Trophoblast cell (in vitro differentiated cells and primary cell): Measurements from ENCODE around the gene BTBD10.

ENCODE experiments used
- DNase-seq, 2 donors: peaks; one replicate each; pipeline ENCODE4 v3.0.0-alpha.2; 2016
- H2AFZ ChIP-seq: 2 replicates; pipeline ENCODE4 v1.6.1; 2013; ENCODE audit warnings: low read length, moderate library complexity, mild to moderate bottlenecking; ENCODE audit not compliant: insufficient read depth, poor library complexity
- H2AK5ac ChIP-seq: 2 replicates; pipeline ENCODE4 v1.6.1; 2013; ENCODE audit warnings: mild to moderate bottlenecking, low read length
- H2BK120ac ChIP-seq: 2 replicates; pipeline ENCODE4 v1.6.1; 2013; ENCODE audit warnings: low read length, mild to moderate bottlenecking, moderate library complexity; ENCODE audit not compliant: insufficient read depth, poor library complexity
- H2BK12ac ChIP-seq: 2 replicates; pipeline ENCODE4 v1.6.1; 2013; ENCODE audit warnings: mild to moderate bottlenecking, low read length, moderate library complexity
- H2BK5ac ChIP-seq: 2 replicates; pipeline ENCODE4 v1.6.1; 2013; ENCODE audit warnings: low read length, low read depth, moderate library complexity, mild to moderate bottlenecking; ENCODE audit not compliant: poor library complexity
- H3K14ac ChIP-seq: 2 replicates; pipeline ENCODE4 v1.6.1; 2013; ENCODE audit warnings: mild to moderate bottlenecking, low read length
- H3K18ac ChIP-seq: 2 replicates; pipeline ENCODE4 v1.6.1; 2013; ENCODE audit warnings: mild to moderate bottlenecking, low read length
- H3K23ac ChIP-seq: 2 replicates; pipeline ENCODE4 v1.6.1; 2013; ENCODE audit warnings: low read length
- H3K27ac ChIP-seq: 2 replicates; pipeline ENCODE4 v1.5.1; 2013; ENCODE audit warnings: low read depth, mild to moderate bottlenecking, inconsistent platforms, low read length, moderate library complexity
- H3K27me3 ChIP-seq: 2 replicates; pipeline ENCODE4 v1.6.1; 2013; ENCODE audit warnings: inconsistent platforms, mild to moderate bottlenecking, low read length, moderate library complexity; ENCODE audit not compliant: insufficient read depth
- H3K36me3 ChIP-seq, 2 experiments: 1 replicate in 1 of 2; 2 replicates in 1 of 2; pipeline ENCODE4 v1.6.1; 2013; ENCODE audit warnings: low read length in 2 of 2, mild to moderate bottlenecking in 2 of 2, moderate library complexity in 1 of 2; ENCODE audit not compliant: insufficient read depth in 2 of 2, control insufficient read depth in 1 of 2
- H3K4ac ChIP-seq: 2 replicates; pipeline ENCODE4 v1.6.1; 2013; ENCODE audit warnings: low read depth, mild to moderate bottlenecking, low read length, moderate library complexity
- H3K4me1 ChIP-seq, 2 experiments: 1 replicate in 1 of 2; 2 replicates in 1 of 2; pipeline ENCODE4 v1.6.1; 2013; ENCODE audit warnings: low read length in 2 of 2, mild to moderate bottlenecking in 2 of 2, moderate library complexity in 1 of 2; ENCODE audit not compliant: insufficient read depth in 2 of 2, control insufficient read depth in 1 of 2
- H3K4me2 ChIP-seq: 2 replicates; pipeline ENCODE4 v1.6.1; 2013; ENCODE audit warnings: inconsistent platforms, mild to moderate bottlenecking, low read length, moderate library complexity
- H3K4me3 ChIP-seq: 2 replicates; pipeline ENCODE4 v1.5.1; 2013; ENCODE audit warnings: mild to moderate bottlenecking, low read depth, low read length, inconsistent platforms
- H3K79me1 ChIP-seq: one replicate; pipeline ENCODE4 v1.6.1; 2013; ENCODE audit warnings: low read length
- H3K79me2 ChIP-seq: 2 replicates; pipeline ENCODE4 v1.6.1; 2013; ENCODE audit warnings: low read length, mild to moderate bottlenecking; ENCODE audit not compliant: control insufficient read depth, insufficient read depth, poor library complexity
- H3K9ac ChIP-seq: 2 replicates; pipeline ENCODE4 v1.6.1; 2013; ENCODE audit warnings: mild to moderate bottlenecking, low read length
- H3K9me3 ChIP-seq: 2 replicates; pipeline ENCODE4 v1.6.1; 2013; ENCODE audit warnings: low read depth, mild to moderate bottlenecking, control low read depth, inconsistent platforms, low read length; ENCODE audit not compliant: insufficient read depth
- H4K12ac ChIP-seq: 2 replicates; pipeline ENCODE4 v1.6.1; 2013; ENCODE audit warnings: low read depth, mild to moderate bottlenecking, low read length, moderate library complexity
- H4K8ac ChIP-seq: 2 replicates; pipeline ENCODE4 v1.6.1; 2013; ENCODE audit warnings: low read depth, mild to moderate bottlenecking, low read length, moderate library complexity
- H4K91ac ChIP-seq: one replicate; pipeline ENCODE4 v1.6.1; 2013; ENCODE audit warnings: low read depth, mild to moderate bottlenecking, low read length, moderate library complexity
- WGBS: extraction: QIAGEN DNeasy Blood & Tissue Kit; methylation state at CpG from one replicate; pipeline ENCODE4 v1.1.7; 2013; ENCODE audit warnings: missing lambda C conversion rate; ENCODE audit not compliant: insufficient read length, insufficient coverage; ENCODE audit errors: extremely low coverage; 5-methylcytosine and 5-hydroxymethylcytosine counted together

Gene BTBD10

DNA sequence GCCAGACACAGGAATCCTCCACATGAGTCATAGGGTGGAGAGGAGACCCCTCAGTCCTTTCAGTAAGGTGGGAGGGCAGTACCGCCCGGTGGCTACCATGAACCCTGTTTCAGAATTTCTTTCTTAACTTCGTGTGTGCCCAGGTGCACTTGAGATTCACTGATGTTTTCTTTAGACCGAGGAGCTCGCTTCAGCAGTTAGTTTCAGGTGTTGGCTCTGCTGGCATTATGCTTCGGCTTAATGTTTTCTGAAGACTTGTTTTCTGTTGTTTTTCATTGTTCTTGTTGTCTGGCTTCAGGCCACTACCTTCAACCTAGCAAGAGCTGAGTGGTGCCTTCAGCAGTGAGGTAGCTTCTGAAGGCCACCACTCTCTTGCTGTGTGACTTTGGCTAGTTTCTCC is 114.0 kb downstream of the BTBD10 start:
- H2BK120ac ChIP-seq, result no peak overlapping the region
- no peak overlapping the region for H3K27ac ChIP-seq
- H3K18ac ChIP-seq, result no peak overlapping the region
- no peak for DNase-seq
- H3K23ac ChIP-seq, result no peak overlapping the region
- no peak overlapping the region for H2AFZ ChIP-seq
- no peak overlapping the region for H3K4ac ChIP-seq
- H3K4me2 ChIP-seq, result no peak overlapping the region
- H4K12ac ChIP-seq, result no peak overlapping the region
- no peak overlapping the region for H2BK12ac ChIP-seq
- no peak overlapping the region for H4K8ac ChIP-seq
- H3K9ac ChIP-seq, result no peak overlapping the region
- no peaks in the 10 kb centered on the region for H3K79me1 ChIP-seq
- no peak overlapping the region for H2AK5ac ChIP-seq
- H4K91ac ChIP-seq, result no peak overlapping the region
- no peaks in the 10 kb centered on the region for H3K79me2 ChIP-seq
- no peaks in the 10 kb centered on the region for H3K36me3 ChIP-seq
- no peak overlapping the region for H3K4me3 ChIP-seq
- H3K9me3 ChIP-seq, result no peaks in the 10 kb centered on the region
- peaks cover 0 to 3% of the 10 kb centered on the region in 2 experiments for H3K4me1 ChIP-seq
- no CpG with 5 or more reads among the region's 6 CpGs for WGBS
- no peak overlapping the region for H2BK5ac ChIP-seq
- no peak overlapping the region for H3K14ac ChIP-seq
- no peaks in the 10 kb centered on the region for H3K27me3 ChIP-seq

- peaks cover 0 to 3% of the 10 kb centered on the region in 2 experiments for H3K4me1 ChIP-seq
- no peak overlapping the region for H3K14ac ChIP-seq
- H3K9me3 ChIP-seq, result no peaks in the 10 kb centered on the region
- no peaks in the 10 kb centered on the region for H3K79me2 ChIP-seq
- no peak overlapping the region for H3K23ac ChIP-seq
- DNase-seq, result no peak
- H2AFZ ChIP-seq, result no peak overlapping the region
- no peaks in the 10 kb centered on the region for H3K36me3 ChIP-seq
- H2AK5ac ChIP-seq, result no peak overlapping the region
- H4K12ac ChIP-seq, result no peak overlapping the region
- H4K91ac ChIP-seq, result no peak overlapping the region
- H2BK12ac ChIP-seq, result no peak overlapping the region
- no peak overlapping the region for H3K4me2 ChIP-seq
- no peak overlapping the region for H3K27ac ChIP-seq
- H2BK5ac ChIP-seq, result no peak overlapping the region
- H3K18ac ChIP-seq, result no peak overlapping the region
- H3K79me1 ChIP-seq, result no peaks in the 10 kb centered on the region
- H3K4ac ChIP-seq, result no peak overlapping the region
- WGBS, result no CpG with 5 or more reads among the region's 3 CpGs
- H4K8ac ChIP-seq, result no peak overlapping the region
- no peak overlapping the region for H2BK120ac ChIP-seq
- H3K27me3 ChIP-seq, result no peaks in the 10 kb centered on the region
- no peak overlapping the region for H3K9ac ChIP-seq
- H3K4me3 ChIP-seq, result no peak overlapping the region
Measured at GRCh38 chr11:13348305-13348704, 114.7 kb downstream of the BTBD10 start.

- no peaks in the 10 kb centered on the region for H3K36me3 ChIP-seq
- no peak overlapping the region for H2AFZ ChIP-seq
- H3K27ac ChIP-seq, result no peak overlapping the region
- no peak overlapping the region for H3K18ac ChIP-seq
- H3K4me2 ChIP-seq, result no peak overlapping the region
- H2AK5ac ChIP-seq, result no peak overlapping the region
- DNase-seq, result no peak
- no peak overlapping the region for H3K14ac ChIP-seq
- H3K4me3 ChIP-seq, result no peak overlapping the region
- H2BK12ac ChIP-seq, result no peak overlapping the region
- no peaks in the 10 kb centered on the region for H3K79me2 ChIP-seq
- no peak overlapping the region for H3K9ac ChIP-seq
- H3K23ac ChIP-seq, result no peak overlapping the region
- H3K27me3 ChIP-seq, result no peaks in the 10 kb centered on the region
- H3K4ac ChIP-seq, result no peak overlapping the region
- H4K12ac ChIP-seq, result no peak overlapping the region
- H2BK120ac ChIP-seq, result no peak overlapping the region
- H4K91ac ChIP-seq, result no peak overlapping the region
- peaks cover 0 to 3% of the 10 kb centered on the region in 2 experiments for H3K4me1 ChIP-seq
- H2BK5ac ChIP-seq, result no peak overlapping the region
- no peak overlapping the region for H4K8ac ChIP-seq
- H3K79me1 ChIP-seq, result no peaks in the 10 kb centered on the region
- no CpG with 5 or more reads among the region's 7 CpGs for WGBS
- no peaks in the 10 kb centered on the region for H3K9me3 ChIP-seq
Measured at GRCh38 chr11:13347901-13348300, 115.1 kb downstream of the BTBD10 start.

DNA sequence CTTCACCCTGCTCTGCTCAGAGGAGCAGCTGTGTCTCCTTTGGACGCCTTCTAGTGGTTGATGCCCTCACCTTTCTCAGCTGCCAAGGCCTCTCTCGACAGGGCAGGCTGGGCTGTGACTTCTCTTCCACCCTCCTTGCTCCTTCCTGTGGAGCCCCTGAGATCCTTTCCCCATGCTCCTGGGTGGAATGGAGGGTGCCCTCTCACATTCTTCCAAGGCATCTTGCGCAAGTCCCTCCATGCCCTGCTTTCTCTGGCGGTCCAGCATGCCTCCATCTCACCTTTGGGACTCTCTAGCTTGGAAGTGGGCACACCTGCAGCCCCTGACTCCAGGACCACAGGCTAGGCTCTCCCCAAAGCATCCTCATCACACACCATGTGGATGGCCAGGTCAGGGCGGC is 116.6 kb downstream of the BTBD10 start:
- H3K23ac ChIP-seq, result no peak overlapping the region
- no peak overlapping the region for H2BK120ac ChIP-seq
- DNase-seq, result no peak
- H3K4me1 ChIP-seq, result peaks cover 3 to 4% of the 10 kb centered on the region in 2 experiments
- H3K18ac ChIP-seq, result no peak overlapping the region
- no peak overlapping the region for H2AK5ac ChIP-seq
- H2BK12ac ChIP-seq, result no peak overlapping the region
- no peak overlapping the region for H3K4me3 ChIP-seq
- no peak overlapping the region for H4K91ac ChIP-seq
- no peak overlapping the region for H3K4me2 ChIP-seq
- H3K79me2 ChIP-seq, result no peaks in the 10 kb centered on the region
- H2BK5ac ChIP-seq, result no peak overlapping the region
- H3K14ac ChIP-seq, result no peak overlapping the region
- H2AFZ ChIP-seq, result no peak overlapping the region
- H3K36me3 ChIP-seq, result no peaks in the 10 kb centered on the region
- H4K12ac ChIP-seq, result no peak overlapping the region
- H3K9me3 ChIP-seq, result no peaks in the 10 kb centered on the region
- no peak overlapping the region for H3K27ac ChIP-seq
- H3K4ac ChIP-seq, result no peak overlapping the region
- WGBS, result no CpG with 5 or more reads among the region's 5 CpGs
- no peaks in the 10 kb centered on the region for H3K79me1 ChIP-seq
- no peak overlapping the region for H4K8ac ChIP-seq
- no peak overlapping the region for H3K9ac ChIP-seq
- no peaks in the 10 kb centered on the region for H3K27me3 ChIP-seq
